ENCODE data around the gene RBM38.

RBM38 gene

DNA sequence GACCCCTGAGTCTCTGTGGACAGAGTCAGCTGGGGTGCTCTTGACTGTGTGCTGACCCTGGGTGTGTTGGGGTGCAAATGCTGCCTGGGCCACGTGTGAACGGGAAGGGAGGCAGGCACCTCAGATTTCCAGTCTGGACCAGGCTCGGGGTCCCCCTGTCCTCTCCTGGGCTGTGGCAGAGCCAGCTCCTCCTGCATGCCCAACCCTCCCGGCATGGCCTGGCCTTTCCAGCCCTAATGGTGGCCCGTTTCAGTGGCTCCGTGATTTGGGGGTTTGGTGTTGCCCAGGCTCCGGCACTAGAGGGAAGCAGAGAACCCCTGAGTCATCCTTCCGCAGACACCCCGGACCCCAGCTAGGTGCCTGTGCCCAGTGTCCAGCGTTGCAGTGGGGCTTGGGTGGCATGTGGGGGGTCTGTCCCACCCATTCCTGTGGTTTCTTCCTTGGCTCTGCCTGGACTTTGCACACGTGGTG lies 9.1 kb downstream of the RBM38 start:
- no peak for TF ChIP-seq ZNF791 (tag by site-specific recombination; IDR thresholded peaks at IDR 0.05)
- no peak for TF ChIP-seq GLI4 (tag by site-specific recombination; IDR thresholded peaks at IDR 0.05)
- no peak for TF ChIP-seq ZBTB8A (tag by site-specific recombination; IDR thresholded peaks at IDR 0.05)
- no peak for TF ChIP-seq ZIC2 (tag by site-specific recombination; IDR thresholded peaks at IDR 0.05)
- no peak for TF ChIP-seq ZNF214 (tag by site-specific recombination; IDR thresholded peaks at IDR 0.05; ENCODE audit: borderline replicate concordance)
- no peak for TF ChIP-seq ZNF302 (tag by site-specific recombination; IDR thresholded peaks at IDR 0.05; ENCODE audit: low read depth)
- no peak for TF ChIP-seq ZNF391 (tag by site-specific recombination; IDR thresholded peaks at IDR 0.05; ENCODE audit: borderline replicate concordance, low read depth)
- TF ChIP-seq ZNF747 (tag by site-specific recombination; IDR thresholded peaks at IDR 0.05), result no peak
- TF ChIP-seq, protein P1, sequence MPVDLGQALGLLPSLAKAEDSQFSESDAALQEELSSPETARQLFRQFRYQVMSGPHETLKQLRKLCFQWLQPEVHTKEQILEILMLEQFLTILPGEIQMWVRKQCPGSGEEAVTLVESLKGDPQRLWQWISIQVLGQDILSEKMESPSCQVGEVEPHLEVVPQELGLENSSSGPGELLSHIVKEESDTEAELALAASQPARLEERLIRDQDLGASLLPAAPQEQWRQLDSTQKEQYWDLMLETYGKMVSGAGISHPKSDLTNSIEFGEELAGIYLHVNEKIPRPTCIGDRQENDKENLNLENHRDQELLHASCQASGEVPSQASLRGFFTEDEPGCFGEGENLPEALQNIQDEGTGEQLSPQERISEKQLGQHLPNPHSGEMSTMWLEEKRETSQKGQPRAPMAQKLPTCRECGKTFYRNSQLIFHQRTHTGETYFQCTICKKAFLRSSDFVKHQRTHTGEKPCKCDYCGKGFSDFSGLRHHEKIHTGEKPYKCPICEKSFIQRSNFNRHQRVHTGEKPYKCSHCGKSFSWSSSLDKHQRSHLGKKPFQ (tag by site-specific recombination; IDR thresholded peaks at IDR 0.05), result no peak
- TF ChIP-seq ZNF155 (tag by site-specific recombination; IDR thresholded peaks at IDR 0.05), result no peak
- TF ChIP-seq, protein P2, sequence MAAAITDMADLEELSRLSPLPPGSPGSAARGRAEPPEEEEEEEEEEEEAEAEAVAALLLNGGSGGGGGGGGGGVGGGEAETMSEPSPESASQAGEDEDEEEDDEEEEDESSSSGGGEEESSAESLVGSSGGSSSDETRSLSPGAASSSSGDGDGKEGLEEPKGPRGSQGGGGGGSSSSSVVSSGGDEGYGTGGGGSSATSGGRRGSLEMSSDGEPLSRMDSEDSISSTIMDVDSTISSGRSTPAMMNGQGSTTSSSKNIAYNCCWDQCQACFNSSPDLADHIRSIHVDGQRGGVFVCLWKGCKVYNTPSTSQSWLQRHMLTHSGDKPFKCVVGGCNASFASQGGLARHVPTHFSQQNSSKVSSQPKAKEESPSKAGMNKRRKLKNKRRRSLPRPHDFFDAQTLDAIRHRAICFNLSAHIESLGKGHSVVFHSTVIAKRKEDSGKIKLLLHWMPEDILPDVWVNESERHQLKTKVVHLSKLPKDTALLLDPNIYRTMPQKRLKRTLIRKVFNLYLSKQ (tag by site-specific recombination; IDR thresholded peaks at IDR 0.05; ENCODE audit: borderline replicate concordance), result no peak
- no peak for TF ChIP-seq INSM2 (tag by site-specific recombination; IDR thresholded peaks at IDR 0.05)
- TF ChIP-seq ZNF114 (tag by site-specific recombination; IDR thresholded peaks at IDR 0.05), result no peak
- TF ChIP-seq ZNF654 (tag by site-specific recombination; IDR thresholded peaks at IDR 0.05; ENCODE audit: low read depth), result no peak
- TF ChIP-seq ZNF704 (tag by site-specific recombination; IDR thresholded peaks at IDR 0.05), result no peak
- no peak for TF ChIP-seq ZNF701 (tag by site-specific recombination; IDR thresholded peaks at IDR 0.05)
- no peak for TF ChIP-seq PRDM2 (tag by site-specific recombination; IDR thresholded peaks at IDR 0.05; ENCODE audit: borderline replicate concordance)
- Histone ChIP-seq H3K36me3 (ENCODE audit: control insufficient read depth in 2 of 2, insufficient read depth in 1 of 2, low read length in 2 of 2) (peaks cover 0 to 98% of the 10 kb centered on the region in 2 experiments; a peak in 2 of 3 replicates), H3K4me3 (ENCODE audit: low read depth, low read length) (no peak overlapping the region), H3K4me1 (ENCODE audit: control insufficient read depth, insufficient read depth, low read length) (no peaks in the 10 kb centered on the region), H3K9me3 (ENCODE audit: control insufficient read depth, insufficient read depth, low read depth, low read length) (no peaks in the 10 kb centered on the region), H3K27ac (ENCODE audit: extremely low read depth, low read depth, low read length) (no peak overlapping the region)
- CTCF ChIA-PET, result no interaction called here
- POLR2A ChIA-PET, result no interaction called here
